ENCODE results near the gene TCEAL9.

DNA sequence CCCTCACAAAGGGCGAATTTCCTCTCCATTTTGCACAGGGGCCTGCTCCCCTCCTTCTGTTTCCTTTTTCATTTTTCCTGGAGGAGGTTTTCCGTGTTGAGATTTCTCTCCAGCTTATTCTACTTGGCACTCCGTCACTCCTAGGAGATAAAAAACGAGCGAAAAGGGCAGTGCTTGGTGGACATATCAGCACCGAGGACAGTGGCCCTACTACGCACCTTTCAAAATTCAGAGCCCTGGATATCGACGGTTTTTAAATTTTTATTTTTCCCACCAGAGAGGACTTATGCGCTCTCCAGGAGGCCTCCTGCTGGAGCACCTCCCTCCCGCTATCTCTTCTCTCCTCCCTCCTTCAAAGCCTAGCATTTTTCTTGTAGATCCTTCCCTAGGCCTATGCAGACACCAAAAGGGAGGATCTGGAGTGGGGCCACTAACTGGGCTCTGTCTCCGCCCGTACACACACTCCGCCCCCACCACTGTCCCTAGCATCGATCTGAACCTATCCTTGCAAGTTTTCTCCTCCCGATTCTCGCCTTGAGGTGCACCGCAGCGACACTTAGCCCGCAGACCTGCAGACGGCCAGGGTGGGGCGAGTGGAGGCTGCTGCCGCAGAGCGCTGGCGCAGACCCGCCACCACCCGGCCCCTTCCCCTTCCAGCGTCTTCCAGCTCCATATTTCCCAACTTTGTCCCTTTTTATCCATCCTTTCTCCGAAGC is 8.5 kb upstream of the TCEAL9 start:
- TF ChIP-seq, protein P1, sequence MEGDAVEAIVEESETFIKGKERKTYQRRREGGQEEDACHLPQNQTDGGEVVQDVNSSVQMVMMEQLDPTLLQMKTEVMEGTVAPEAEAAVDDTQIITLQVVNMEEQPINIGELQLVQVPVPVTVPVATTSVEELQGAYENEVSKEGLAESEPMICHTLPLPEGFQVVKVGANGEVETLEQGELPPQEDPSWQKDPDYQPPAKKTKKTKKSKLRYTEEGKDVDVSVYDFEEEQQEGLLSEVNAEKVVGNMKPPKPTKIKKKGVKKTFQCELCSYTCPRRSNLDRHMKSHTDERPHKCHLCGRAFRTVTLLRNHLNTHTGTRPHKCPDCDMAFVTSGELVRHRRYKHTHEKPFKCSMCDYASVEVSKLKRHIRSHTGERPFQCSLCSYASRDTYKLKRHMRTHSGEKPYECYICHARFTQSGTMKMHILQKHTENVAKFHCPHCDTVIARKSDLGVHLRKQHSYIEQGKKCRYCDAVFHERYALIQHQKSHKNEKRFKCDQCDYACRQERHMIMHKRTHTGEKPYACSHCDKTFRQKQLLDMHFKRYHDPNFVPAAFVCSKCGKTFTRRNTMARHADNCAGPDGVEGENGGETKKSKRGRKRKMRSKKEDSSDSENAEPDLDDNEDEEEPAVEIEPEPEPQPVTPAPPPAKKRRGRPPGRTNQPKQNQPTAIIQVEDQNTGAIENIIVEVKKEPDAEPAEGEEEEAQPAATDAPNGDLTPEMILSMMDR (IDR thresholded peaks at IDR 0.05): no peak
- no peak for TF ChIP-seq POLR2A (IDR thresholded peaks at IDR 0.05)

All from breast epithelium (tissue), 3 donors.